H4 (cell line): Measurements from ENCODE around the gene ZNF628. TPM values are rescaled to one million over a fixed set of nuclear protein-coding genes. Genes with fewer than 3 reads are reported as not detected.
A peak's percentile ranks its signal among the peaks of the same experiment; 100 is the strongest.
"Not testable (repeated sequence)": the region's sequence is repeated elsewhere in the genome, so short reads cannot be mapped to it uniquely, and the experiment has no call there.

Experiments used
- DNase-seq: peaks from one replicate; pipeline ENCODE4 v3.0.0-alpha.2; 2015; ENCODE audit warnings: low spot score
- total RNA-seq: library from RNA; depleted of rRNA; stranded (reverse); fragments of >200 nt; shearing (Covaris generic); gene quantifications from 2 replicates; pipeline ENCODE4 v1.2.3, GENCODE V29; 2014; rRNA removed

Gene ZNF628
- total RNA-seq, result 1.4 and 3.9 TPM in 2 replicates

GRCh38 chr19:55476100-55476775, at the start of gene ZNF628:
Gene ZNF628 (plus strand): TSS chr19:55476617. CDS start chr19:55479911, 3,294 bp downstream.
- peak; percentile 100 for DNase-seq

GRCh38 chr19:55431183-55431582, 45.2 kb upstream of the ZNF628 start:
- no peak for DNase-seq

- DNase-seq, result peak; percentile 25
Measured at GRCh38 chr19:55432241-55432959, 44.0 kb upstream of the ZNF628 start.

- DNase-seq, result no peak
Measured at GRCh38 chr19:55433292-55433691, 43.1 kb upstream of the ZNF628 start.

GRCh38 chr19:55434356-55434919, 42.0 kb upstream of the ZNF628 start:
- DNase-seq, result no peak

GRCh38 chr19:55435020-55435419, 41.4 kb upstream of the ZNF628 start:
- DNase-seq, result no peak

- no peak for DNase-seq
Measured at GRCh38 chr19:55436847-55437246, 39.6 kb upstream of the ZNF628 start.

- DNase-seq, result peak; percentile 88
Measured at GRCh38 chr19:55437410-55437809, 39.0 kb upstream of the ZNF628 start.

GRCh38 chr19:55439052-55439451, 37.4 kb upstream of the ZNF628 start:
- peak; percentile 25 for DNase-seq

- DNase-seq, result no peak
Measured at GRCh38 chr19:55440411-55441105, 35.9 kb upstream of the ZNF628 start.

GRCh38 chr19:55441319-55441691, 35.1 kb upstream of the ZNF628 start:
- DNase-seq, result no peak

- DNase-seq, result no peak
Measured at GRCh38 chr19:55441692-55442321, 34.6 kb upstream of the ZNF628 start.

- DNase-seq, result no peak
Measured at GRCh38 chr19:55442372-55442961, 34.0 kb upstream of the ZNF628 start.

GRCh38 chr19:55443045-55443823, 33.2 kb upstream of the ZNF628 start, which contains the start of gene SHISA7:
Gene SHISA7 (minus strand): TSS chr19:55443300. CDS start chr19:55442863, 437 bp downstream.
- DNase-seq, result no peak

- no peak for DNase-seq
Measured at GRCh38 chr19:55443824-55444480, 32.5 kb upstream of the ZNF628 start.

GRCh38 chr19:55444646-55445045, 31.8 kb upstream of the ZNF628 start:
- DNase-seq, result no peak

- no peak for DNase-seq
Measured at GRCh38 chr19:55446060-55446459, 30.4 kb upstream of the ZNF628 start.

- peak; percentile 92 for DNase-seq
Measured at GRCh38 chr19:55447421-55448174, 28.8 kb upstream of the ZNF628 start.

- not testable (repeated sequence) for DNase-seq
Measured at GRCh38 chr19:55448175-55448490, 28.3 kb upstream of the ZNF628 start.
